ENCODE measurements around the gene KIF5A. TPM values are rescaled to one million over a fixed set of nuclear protein-coding genes. Genes with fewer than 3 reads are reported as not detected.

The KIF5A gene
- total RNA-seq, 1 donor from 2014 or later, result 1.6 TPM

DNA sequence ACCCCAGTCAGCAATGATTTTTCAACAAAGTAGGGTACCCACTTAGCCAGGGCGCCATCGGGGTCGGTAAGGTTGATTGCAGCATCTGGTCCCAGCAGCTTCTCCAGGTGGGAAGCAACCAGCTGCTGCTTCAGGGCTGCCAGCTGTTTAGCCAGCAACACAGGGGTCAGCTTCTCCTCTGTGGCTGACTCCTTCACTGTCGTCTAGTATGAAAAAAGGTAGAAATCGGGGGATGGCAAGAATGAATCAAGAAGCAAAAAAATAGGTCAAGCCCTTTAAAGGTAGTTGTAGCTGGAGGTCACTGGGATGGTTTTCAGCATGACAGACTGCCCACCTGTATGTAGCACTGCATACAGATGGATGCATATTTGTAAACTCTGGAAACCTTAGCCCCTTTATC, 15.6 kb upstream of the KIF5A start:
- intact Hi-C loops (cut with micrococcal nuclease), result no loop called here

DNA sequence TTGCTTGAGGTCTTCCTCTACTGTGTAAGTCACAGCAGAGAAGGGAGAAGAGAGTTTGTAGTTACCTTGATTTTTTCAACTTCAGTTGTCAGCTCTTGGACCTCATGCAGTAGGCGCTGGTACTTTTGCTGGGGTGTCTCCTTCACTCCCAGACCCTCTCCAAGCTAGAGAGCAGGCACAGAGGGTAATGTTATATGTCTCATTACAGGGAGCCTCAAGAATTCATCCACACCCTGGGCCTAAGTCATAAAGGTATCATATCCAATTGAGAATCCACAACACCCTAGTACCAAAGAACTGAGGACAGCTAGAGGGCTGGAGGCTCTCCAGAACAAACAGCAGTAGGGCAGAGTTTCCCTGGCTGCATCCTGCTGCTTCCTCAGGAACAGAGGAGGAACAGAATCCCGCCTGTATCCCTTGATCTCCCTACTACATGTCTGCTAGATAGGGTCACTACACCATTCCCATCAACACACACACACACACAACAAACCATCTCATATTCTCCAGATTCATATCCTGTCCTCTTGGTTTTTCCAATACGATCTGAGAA, 14.8 kb upstream of the KIF5A start:
- intact Hi-C loops (cut with micrococcal nuclease), result no loop called here

DNA sequence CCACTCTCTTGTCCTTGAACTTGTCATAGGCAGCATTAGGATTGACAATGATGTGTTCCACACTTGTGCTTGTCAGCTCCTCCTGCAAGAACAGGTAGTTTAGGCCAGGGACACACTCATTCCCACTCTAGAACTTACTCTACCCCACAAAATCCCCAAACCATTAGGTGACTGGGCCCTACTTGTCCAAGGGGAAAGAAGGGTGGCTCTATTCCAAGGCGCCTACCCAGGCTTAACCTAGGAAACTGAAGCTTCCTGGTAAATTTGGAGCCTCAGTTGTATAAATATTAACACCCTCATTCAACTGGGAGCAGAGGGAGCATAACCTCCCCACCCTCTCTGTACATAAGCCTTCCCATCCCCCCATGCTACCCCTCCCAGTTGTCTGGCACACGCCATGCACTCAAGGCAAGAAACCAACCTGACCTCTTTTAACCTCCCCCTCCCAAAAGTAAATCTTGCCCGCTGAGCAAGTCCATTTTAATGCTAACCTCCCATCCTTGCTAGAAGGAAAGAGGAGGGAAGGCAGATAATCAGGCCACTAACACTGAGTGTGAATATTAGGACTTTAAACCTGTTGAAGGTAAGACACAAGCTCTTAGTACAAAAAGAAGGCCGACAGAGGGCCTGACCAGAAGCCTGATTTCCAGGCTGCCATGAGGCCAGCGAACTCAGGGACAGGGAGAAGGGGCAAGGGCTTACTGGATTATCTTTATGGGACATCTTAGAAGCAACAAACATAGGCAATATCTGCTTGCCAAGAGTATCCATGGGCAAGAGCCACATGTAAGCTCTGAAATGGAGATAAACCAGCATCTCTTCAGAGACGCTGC, 13.9 kb upstream of the KIF5A start:
- intact Hi-C loops (cut with micrococcal nuclease), result no loop called here

DNA sequence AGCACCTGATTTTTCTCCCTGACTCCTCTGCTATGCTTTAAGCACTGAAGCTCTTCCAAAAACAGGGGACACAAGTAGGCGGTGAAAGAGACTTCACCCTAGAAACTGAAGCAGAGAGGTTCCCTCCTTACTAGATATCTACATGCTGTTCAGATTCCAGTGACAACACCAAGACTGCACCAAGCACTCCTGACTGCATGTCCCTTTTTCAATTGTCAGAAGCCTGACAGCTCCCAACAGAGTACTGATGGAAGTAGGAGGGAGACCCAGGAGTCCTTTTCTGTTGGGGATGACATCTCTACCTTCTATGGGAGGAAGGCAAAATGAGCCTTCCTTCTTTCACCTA, 13.3 kb upstream of the KIF5A start:
- intact Hi-C loops (cut with micrococcal nuclease), result no loop called here

DNA sequence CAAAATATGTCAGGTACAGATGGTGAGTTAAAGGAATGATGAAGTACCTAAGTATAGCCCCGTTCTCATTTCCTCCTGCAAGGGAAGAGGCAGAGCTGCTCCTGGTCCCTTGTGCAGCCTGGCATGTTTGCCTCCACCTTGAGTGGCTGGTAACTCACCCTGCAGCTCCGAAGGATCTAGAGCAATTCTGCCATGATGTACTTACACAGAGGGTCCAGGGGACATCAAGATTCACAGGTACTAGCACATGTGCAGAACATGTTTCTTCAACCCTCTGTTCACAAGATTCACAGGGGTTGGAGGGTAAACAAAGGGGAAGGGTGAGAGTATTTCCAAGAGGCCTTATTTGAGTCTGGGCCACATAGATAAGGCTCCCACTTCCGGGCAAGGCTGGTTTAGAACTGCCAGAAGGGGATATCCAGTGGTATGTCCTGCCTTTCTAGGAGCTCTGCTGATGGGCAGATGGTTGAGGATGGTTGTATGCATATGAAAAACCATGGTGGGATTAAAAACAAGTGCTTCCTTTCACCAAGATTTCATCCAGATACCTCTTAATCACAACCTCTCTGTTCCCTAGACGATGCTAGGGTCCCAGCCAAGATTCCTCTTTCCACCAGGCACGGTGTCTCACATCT, 10.6 kb upstream of the KIF5A start:
- intact Hi-C loops (cut with micrococcal nuclease), result no loop called here

DNA sequence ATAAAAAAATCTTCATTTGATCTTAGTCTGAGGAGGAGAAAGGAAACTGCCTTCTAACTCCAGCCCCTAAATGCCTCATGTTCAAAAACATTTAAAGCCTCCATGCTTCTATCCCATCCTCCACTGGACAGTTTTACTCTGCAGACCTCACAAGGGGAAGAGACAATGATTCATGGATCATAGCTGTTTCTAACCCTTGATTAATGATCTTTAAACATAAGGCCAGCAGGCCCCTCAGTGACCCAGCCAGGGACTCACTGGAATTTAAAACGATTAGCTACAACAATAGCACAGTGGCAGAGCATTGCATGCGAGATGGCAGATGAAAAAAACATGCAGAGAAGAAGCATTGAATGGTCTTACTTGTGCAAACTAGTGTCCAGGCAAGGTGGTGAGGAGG, 8.8 kb upstream of the KIF5A start:
- intact Hi-C loops (cut with micrococcal nuclease), result no loop called here

DNA sequence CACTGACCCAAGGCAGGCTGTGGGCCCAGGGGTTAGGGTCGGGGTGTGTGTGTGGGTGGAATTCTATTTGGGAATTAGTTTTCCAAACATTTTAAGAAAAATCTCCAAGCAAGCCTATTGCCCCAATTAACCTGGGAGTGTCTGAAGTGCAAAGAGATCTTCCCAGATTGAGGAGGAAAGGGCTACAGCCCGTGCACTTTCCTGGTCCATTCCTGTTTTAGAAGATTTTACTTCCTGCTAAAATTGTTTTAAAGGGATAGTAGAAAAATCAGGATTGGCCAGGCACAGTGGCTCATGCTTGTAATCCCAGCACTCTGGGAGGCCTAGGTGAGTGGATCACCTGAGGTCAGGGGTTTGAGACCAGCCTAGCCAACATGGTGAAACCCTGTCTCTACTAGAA, 8.1 kb upstream of the KIF5A start:
- intact Hi-C loops (cut with micrococcal nuclease), result no loop called here

DNA sequence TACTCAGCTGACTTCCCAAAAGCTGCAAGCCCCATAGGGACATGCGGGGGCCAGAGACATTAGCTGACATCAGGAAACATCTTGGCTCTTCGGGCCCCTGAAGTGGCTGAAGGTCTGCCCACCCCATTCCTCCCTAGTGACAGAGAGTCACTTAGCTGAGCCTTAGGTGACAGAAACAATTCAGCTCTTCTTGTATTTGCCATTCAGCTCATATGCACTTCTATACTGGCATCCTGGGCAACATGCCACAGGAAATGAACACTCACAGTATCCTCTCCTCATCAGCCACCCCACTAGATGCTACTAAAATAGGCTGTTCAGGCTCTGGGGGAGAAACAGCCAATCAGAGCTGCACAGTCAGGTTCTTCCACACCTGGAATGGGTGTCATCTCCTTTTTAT, 6.3 kb upstream of the KIF5A start:
- intact Hi-C loops (cut with micrococcal nuclease), result no loop called here

DNA sequence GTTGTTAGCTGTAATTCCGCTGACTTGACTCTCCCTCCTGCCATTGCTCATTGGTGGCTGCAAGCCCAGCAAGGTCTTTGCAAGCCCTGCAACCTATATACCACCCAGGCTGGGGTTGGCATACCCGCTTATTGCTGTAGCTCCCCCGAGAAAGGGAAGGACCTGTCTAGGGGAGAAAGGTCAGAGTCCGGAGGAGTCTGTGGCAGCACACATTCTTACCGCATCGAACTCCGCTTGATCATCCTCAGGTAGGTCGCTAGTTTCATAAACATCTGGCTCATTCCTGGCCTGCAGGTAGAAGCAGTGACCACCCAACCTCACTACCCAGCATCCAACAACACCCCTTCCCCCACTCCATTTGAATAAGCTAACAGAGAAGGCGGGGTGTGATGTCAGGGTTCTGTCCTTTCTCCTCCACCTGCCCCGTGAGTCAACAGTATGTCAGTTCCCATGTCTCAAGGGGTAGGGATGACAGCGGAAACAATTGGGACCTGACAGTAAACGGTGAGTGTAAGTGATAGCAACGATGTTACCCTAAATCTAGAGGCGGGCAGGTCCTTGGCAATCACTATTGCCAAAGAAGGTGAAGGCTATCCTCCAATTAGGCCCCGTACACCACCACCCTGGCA, 3.9 kb upstream of the KIF5A start:
- intact Hi-C loops (cut with micrococcal nuclease), result loop anchor here (2.0 to 5.0 kb wide), 4 partner anchors 45 to 196 kb away; partner anchors contain the start of gene PIP4K2C

DNA sequence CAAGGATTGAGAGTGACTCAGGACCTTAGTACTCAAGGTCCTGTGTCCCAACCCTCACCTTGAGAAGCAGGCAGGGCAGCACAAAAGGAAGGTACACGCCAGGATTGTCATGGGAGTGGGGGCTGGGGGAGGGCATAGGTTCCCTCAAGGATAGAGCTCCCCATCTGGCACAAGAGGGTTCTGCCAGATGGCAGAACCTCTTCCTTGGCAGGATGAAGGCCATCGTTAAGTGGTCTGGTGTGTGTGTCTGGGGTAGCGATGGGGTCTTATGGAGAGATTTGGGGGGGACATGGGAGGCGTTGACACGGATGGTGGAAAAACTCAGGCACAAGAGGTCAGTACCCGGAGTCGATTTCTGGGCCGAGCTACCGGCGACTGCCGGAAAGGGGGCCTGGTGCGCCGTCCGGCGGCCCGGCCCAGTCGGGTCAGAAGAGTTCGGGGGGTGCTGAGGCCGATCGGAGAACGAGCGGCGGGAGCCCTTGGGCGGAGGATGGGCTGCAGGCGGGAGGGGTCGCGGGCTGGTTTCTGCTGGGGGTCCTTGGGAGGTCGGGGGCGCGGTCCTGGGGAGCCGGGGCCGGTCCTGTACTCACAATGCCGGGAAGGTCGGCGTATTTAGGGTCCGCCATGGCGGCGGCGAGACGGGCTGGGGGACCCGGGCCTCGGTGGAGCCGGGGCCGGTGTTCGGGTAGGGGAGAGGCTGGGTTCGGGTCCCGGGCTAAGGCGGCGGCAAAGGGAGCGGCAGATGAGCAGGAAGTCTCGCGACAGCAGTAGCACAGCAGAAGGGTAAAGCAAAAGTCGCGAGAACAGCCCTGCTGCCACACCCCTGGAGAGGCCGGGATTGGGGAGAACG, 3.2 kb upstream of the KIF5A start, which contains the start of gene DCTN2:
TSS of gene DCTN2 (minus strand) at position 755 of the 850 bp plus-strand sequence. CDS start at position 626, 129 bp downstream.
- intact Hi-C loops (cut with micrococcal nuclease), result loop anchor here (1.0 to 5.0 kb wide), 8 partner anchors 24 to 206 kb away; partner anchors contain the start of genes CDK4, GLI1, MBD6 and OS9

DNA sequence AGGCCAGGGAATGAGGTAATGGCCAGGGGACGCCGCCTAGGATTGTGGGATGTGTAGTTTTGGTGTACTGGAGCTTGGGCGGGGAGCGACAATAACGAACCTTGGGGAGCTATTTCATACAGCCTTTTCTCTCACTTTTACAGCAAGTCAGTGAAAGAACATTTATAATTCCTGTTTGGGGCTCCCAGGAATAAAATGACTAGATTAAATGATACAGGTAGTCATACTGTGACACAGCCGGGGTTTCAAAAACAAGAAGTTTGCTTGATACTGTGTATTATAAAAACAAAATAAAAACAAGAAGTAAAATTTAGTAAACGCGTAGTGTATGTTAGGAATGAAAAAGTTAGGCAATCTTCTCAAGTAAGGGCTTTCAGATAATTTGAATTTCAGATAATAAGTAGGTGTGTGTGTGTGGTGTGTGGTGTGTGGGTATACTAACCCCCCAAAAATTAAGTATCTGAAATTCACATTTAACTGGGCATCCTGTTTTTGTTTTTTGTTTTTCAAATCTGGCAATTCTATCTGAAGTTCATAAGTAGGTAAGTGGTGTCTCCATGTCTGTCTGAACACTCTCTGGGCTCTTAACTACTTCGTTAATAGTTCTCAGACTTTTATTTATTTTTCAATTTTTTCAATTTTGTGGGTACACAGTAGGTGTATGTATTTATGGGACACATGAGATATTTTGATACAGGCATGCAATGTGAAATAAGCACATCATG, 2.4 kb upstream of the KIF5A start:
- intact Hi-C loops (cut with micrococcal nuclease), result loop anchor here (1.0 to 5.0 kb wide), 8 partner anchors 25 to 205 kb away; partner anchors contain the start of genes CDK4, GLI1, MBD6 and OS9

DNA sequence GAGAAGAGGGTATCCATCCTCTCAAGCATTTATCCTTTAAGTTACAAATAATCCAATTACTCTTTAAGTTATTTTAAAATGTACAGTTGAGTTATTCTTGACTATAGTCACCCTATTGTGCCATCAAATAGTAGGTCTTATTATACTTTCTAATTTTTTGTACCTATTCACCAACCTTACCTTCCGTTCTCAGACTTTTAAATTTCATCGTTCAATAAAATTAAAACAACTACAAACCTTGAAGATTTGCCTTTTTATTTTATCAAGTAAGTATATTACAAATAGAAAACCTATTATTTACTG, 1.9 kb upstream of the KIF5A start:
- intact Hi-C loops (cut with micrococcal nuclease), result loop anchor here (5.0 kb wide), 1 partner anchor 194 kb away; no protein-coding TSS in a partner anchor

DNA sequence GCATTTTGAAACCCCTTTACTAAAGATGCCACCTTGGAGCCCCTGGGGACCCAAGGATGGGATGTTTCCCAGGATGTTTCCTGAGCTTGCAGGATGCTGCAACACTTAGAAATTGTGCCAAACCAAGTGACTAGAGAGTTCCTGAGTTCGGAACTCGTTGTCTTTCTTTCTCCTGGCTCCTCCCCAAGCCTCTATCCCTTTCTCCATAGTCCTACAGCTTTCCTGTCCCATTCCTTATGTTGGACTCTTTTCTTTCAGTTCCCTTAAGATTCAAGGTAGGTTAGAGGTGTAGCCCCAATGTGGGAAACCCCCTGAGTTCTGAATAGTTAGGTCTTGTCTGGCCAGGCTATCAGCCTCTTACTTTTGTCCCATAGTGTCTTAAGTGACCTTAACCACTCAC, 1.4 kb upstream of the KIF5A start:
- intact Hi-C loops (cut with micrococcal nuclease), result loop anchor here (5.0 kb wide), 1 partner anchor 194 kb away; no protein-coding TSS in a partner anchor

DNA sequence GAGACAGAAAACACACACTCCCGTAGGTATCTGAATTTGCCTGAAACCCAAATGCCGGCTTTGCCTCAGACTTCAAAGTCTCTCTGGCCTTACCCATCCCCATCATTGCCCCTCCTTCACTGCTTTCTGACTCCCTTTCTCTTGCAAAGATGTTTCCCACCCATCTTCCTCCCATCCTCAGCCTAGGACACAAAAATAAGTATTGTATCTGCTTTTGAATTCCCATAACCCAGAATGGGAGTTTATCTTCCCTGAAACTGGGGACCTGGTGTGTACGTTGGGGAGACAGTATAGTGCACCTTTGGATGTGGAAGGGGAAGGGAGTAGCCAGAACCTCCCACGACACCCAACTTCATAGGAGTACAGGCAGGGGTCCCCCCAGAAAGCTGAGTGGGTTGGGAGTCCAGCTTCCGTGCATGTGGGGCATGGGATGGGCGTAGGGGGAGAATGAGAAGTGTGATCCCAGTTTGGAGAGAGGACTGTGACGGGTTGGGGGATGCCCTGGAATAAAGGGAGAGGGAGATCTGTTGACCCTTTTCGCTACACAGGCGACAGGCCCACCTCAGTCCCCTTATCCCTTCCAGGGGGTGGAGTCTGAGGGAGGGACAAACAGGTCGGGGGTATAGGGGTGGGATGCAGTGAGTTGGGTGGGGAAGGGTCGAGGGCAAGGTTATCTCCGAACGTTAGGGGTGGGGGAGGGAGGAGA, 488 bp upstream of the KIF5A start:
- intact Hi-C loops (cut with micrococcal nuclease), result loop anchor here (5.0 kb wide), 1 partner anchor 193 kb away; no protein-coding TSS in a partner anchor

DNA sequence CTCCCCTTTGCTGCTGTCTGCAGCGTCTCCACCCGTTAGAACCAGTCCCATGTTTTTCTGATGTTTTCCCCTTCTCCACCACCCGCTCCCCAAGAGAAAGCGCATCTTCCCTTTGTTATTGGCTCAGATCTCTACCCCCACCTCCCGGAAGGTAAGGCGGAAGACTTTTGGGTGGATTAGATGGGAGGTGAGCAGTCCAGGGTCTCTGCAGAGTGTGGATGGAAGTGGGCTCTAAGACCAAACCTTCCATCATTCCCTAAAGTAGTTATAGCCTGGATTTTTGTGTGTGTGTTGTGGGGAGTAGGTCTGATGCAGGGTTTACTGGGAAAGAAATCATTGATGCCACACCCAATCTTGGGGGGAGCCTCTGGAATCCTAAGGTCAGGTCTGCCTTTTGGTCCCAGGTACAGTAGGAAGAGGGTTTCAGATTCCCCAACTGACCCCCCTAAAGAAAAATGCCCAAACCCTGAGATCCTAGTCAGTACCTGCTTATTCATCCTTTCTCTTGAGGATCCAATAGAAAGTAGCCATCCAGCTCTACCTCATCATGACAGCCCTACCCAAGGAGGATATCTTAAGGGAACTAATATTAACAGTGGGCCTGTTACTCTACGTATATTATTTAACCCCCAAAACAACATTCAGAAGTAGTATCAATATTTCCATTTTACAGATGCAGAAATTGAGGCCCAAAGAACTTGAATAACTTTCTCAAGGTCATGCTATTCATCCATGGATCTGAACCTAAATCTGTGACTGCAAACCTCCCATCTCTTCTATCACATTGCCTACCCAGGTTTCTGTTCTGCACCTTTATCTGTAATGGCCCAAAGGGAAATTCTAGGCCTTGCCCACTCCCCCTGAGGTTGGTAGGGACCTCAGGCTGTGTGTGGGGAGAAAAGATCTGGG, 1.1 kb downstream of the KIF5A start:
- intact Hi-C loops (cut with micrococcal nuclease), result no loop called here

DNA sequence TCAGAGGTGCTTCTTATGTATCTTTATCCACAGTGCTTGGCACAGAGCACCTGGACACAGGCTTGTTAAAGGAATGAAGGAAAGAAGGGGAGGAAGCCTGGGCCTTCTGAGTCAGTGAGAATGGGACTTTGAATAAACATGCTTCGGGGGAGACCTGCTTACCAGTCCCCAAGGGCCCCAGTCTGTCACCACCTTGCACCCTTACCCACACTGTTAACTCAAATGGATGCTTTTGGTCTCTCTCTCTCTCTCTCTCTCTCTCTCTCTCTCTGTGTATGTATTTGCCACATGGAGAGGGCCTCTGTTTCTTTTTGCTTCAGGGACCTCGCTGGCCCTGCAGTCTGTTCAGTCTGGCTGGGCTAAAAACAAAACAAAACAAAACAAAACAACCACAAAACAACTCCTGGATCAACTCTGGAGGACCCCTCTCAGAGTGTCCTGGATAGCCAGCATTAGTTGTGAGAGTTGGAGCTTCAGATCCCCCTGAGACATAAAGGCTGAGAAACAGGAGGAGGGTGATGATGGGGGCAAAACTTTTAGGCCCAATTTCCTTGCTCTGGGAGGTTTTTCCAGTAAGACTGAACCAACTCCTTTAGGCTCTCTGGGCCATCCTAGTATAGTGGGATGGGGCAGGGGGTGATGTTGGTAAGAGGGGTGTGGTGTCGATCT, 1.9 kb downstream of the KIF5A start:
- intact Hi-C loops (cut with micrococcal nuclease), result no loop called here

DNA sequence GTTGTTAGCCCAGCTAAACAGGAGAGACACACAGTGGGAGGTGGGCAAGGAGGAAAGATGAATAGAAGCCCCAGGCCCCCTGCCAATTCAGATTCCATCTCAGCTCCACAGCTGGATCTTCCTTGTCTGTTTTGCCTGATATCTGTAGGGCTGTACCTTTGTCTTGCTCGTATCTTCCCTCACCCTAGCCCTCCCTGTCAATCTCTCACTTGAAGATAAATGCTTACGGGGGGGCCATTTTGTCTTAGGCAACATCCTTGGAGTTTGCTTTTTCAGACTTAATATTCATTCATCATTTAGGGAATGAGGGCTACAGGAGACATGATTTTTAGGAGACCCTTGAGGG, 2.4 kb downstream of the KIF5A start:
- intact Hi-C loops (cut with micrococcal nuclease), result no loop called here

DNA sequence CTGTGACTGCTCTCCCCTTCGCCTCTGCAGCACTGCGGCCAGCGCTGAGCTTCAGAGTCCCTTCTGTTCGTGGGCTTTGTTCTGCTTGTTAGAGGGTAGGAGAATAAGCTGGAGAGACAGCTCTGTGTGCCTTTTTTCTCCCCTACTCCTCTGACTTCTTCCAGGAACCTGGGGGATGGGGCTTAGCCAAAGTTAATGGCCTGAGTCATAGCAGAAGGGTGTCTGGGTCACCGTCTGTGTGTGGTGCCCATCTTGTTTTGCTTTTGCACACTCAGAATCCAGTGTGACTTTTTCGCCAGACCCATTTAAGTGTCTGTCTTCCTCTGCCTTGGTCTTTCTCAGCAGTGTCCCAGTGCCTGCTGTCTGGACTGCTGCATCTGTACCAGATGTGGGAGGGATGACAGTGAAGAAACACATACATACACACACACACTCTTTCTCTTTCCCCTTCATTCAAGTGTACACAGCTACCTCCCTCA, 3.0 kb downstream of the KIF5A start:
- intact Hi-C loops (cut with micrococcal nuclease), result no loop called here

Measured in T-helper 2 cell treated with Interferon-gamma antibody and Interleukin-4, amounts not matched to agents 100 ng/mL and 5 ng/mL, for 36 hours (primary cell).